ENCODE results near the gene SLC66A1. TPM values are rescaled to one million over a fixed set of nuclear protein-coding genes. Genes with fewer than 3 reads are reported as not detected.

The SLC66A1 gene
- total RNA-seq, 4 donors from 2014 or later = 19.1 to 53.9 (median 35.3) TPM

DNA sequence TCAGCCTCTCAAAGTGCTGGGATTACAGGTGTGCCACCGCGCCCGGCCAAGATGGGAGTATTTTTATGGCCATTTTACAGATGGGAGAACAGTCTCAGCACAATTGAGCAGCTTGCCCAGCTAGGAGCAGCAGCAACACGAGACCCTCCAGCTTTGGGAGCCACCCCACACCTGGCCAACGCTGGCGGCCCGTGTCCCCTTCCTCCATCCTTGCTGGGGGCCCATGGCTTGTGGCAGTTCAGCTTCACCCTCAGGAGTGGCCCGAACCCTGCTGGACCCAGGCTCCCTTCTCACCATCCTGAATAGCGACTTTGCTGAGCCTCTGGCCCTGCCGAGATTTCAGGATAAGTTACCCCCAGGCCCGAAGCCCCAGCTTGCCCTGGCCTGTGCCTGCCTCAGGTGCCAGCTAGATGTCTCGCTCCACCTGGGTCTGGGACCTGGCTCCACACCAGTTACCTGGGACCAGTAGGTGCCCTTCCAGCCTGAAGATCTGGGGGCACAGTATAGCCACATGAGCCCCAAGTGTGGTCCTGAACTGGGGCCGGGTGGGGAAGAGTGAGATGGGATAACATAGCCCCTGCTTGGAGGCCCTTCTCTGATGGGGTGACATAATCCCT lies 19.2 kb downstream of the SLC66A1 start:
- in situ Hi-C loops (cut with MboI; ENCODE audit: low pct_ligation_motif_present in 1 of 4, low pct_unique_long_range_greater_than_20kb in 1 of 4, low sequenced_read_pairs in 3 of 4) (no loop called here), intact Hi-C loops (cut with DNase I; ENCODE audit: low total_unique reads) (no loop called here)
- no peak for DNase-seq
- Histone ChIP-seq H3K4me3 (no peak overlapping the region), H3K27ac (no peak overlapping the region), H3K36me3 (peaks cover 0 to 4% (median under 1%) of the 10 kb centered on the region in 4 donors), H3K9me3 (no peaks in the 10 kb centered on the region), H3K27me3 (no peaks in the 10 kb centered on the region), H3K4me1 (no peaks in the 10 kb centered on the region)
- TF ChIP-seq, protein P1, sequence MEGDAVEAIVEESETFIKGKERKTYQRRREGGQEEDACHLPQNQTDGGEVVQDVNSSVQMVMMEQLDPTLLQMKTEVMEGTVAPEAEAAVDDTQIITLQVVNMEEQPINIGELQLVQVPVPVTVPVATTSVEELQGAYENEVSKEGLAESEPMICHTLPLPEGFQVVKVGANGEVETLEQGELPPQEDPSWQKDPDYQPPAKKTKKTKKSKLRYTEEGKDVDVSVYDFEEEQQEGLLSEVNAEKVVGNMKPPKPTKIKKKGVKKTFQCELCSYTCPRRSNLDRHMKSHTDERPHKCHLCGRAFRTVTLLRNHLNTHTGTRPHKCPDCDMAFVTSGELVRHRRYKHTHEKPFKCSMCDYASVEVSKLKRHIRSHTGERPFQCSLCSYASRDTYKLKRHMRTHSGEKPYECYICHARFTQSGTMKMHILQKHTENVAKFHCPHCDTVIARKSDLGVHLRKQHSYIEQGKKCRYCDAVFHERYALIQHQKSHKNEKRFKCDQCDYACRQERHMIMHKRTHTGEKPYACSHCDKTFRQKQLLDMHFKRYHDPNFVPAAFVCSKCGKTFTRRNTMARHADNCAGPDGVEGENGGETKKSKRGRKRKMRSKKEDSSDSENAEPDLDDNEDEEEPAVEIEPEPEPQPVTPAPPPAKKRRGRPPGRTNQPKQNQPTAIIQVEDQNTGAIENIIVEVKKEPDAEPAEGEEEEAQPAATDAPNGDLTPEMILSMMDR (IDR thresholded peaks at IDR 0.05) = no peak
- TF ChIP-seq POLR2A (IDR thresholded peaks at IDR 0.05) (no peak), EP300 (IDR thresholded peaks at IDR 0.05; ENCODE audit: low read depth) (no peak), POLR2AphosphoS5 (IDR thresholded peaks at IDR 0.05) (no peak)
- WGBS, 2 donors (ENCODE audit: low coverage in 1 of 2) = 85% methylated on average over 13 of the region's 13 CpGs; no CpG with 5 or more reads in 1 of the 2 donors

DNA sequence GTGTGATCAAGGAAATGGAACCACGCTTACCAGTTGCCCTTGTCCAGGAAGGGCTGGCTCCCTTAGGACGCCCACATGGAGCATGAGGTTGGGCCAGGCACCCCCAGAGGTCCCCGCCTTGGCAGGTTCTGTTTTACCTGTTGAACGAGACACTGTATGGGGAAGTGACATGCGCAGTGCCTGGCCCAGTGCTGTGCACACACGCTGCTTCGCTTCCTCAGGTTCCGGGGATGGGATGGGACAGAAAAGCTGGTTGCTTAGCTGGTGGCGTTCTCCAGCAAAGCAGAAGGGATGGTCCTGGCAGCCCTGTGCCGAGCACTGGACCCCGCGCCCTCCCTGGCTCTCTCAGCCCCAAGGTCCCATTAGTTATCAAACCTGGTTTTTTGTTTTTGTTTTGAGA lies 20.7 kb downstream of the SLC66A1 start:
- H3K27me3 ChIP-seq = no peaks in the 10 kb centered on the region
- TF ChIP-seq POLR2AphosphoS5 (IDR thresholded peaks at IDR 0.05) (no peak), EP300 (IDR thresholded peaks at IDR 0.05; ENCODE audit: low read depth) (no peak), POLR2A (IDR thresholded peaks at IDR 0.05) (no peak)
- TF ChIP-seq, protein P1 (IDR thresholded peaks at IDR 0.05) = no peak
- H3K4me1 ChIP-seq = no peaks in the 10 kb centered on the region
- H3K27ac ChIP-seq = no peak overlapping the region
- peaks cover 0 to under 1% (median 0%) of the 10 kb centered on the region in 4 donors for H3K36me3 ChIP-seq
- H3K9me3 ChIP-seq = no peaks in the 10 kb centered on the region
- WGBS, 2 donors (ENCODE audit: low coverage in 1 of 2) = 94% methylated on average over 12 of the region's 12 CpGs; no CpG with 5 or more reads in 1 of the 2 donors
- H3K4me3 ChIP-seq = no peak overlapping the region
- DNase-seq = no peak
- in situ Hi-C loops (cut with MboI; ENCODE audit: low pct_ligation_motif_present in 1 of 4, low pct_unique_long_range_greater_than_20kb in 1 of 4, low sequenced_read_pairs in 3 of 4) (no loop called here), intact Hi-C loops (cut with DNase I; ENCODE audit: low total_unique reads) (no loop called here)

DNA sequence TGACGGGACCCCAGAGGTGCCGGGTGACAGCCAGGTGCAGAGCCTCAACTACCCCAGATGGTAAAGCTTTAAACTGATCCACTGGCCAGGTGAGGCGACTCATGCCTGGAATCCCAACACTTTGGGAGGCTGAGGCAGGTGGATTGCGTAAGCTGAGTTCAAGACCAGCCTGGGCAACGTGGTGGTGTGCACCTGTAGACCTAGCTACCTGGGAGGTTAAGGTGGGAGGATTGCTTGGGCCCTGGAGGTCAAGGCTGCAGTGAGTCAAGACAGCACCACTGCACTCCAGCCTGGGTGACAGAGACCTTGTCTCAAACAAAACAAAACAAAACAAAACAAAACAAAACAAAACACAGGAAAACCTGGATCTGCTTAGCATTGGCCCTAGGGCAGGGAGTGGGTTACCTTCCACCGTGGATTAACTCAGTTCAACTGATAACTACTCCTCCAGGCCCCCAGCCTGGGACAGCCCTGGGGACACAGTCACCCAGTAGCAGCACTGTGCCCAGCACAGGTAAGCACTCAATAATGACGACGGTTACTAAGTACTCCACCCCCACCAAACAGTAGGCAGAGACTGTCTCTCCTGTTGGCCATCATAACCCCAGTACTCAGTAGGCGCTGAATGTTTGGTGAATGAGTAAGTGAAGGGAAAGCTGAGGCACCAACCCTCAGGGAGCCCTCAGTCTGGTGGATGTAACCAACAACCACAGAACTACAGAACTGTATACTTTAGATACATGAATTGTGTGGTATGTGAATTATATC lies 21.6 kb downstream of the SLC66A1 start:
- Histone ChIP-seq H3K9me3 (no peaks in the 10 kb centered on the region), H3K4me1 (no peaks in the 10 kb centered on the region), H3K27me3 (no peaks in the 10 kb centered on the region), H3K4me3 (no peak overlapping the region), H3K36me3 (no peaks in the 10 kb centered on the region), H3K27ac (no peak overlapping the region)
- in situ Hi-C loops (cut with MboI; ENCODE audit: low pct_ligation_motif_present in 1 of 4, low pct_unique_long_range_greater_than_20kb in 1 of 4, low sequenced_read_pairs in 3 of 4) (no loop called here), intact Hi-C loops (cut with DNase I; ENCODE audit: low total_unique reads) (no loop called here)
- WGBS, 2 donors (ENCODE audit: low coverage in 1 of 2) = 77 to 83% methylated on average over 5 to 9 of the region's 9 CpGs
- no peak for DNase-seq
- TF ChIP-seq EP300 (IDR thresholded peaks at IDR 0.05; ENCODE audit: low read depth) = no peak
- TF ChIP-seq POLR2AphosphoS5 (IDR thresholded peaks at IDR 0.05) = no peak
- TF ChIP-seq, protein P1 (IDR thresholded peaks at IDR 0.05) = no peak
- TF ChIP-seq POLR2A (IDR thresholded peaks at IDR 0.05) = no peak

DNA sequence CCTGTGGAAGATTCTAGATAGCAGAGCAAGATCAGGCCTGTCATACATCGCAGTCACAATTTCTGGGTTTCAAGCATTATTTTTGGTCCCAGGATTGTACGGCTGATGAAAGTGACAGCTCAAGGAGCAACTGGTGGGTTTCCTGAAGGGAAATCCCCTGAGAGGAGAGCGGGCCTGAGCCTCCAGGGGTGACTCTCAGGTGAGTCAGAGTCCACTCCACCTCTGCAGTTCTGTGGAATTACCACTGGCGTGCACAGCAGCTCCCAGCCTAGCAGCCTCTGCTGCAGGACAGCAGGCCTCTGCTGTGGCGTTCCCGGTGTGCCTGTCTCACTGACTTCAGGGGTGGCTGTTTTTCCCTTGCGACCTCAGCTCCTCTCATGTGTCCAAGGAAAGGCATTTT lies 24.4 kb downstream of the SLC66A1 start:
- DNase-seq = no peak
- no peaks in the 10 kb centered on the region for H3K27me3 ChIP-seq
- no peaks in the 10 kb centered on the region for H3K36me3 ChIP-seq
- intact Hi-C loops (cut with DNase I; ENCODE audit: low total_unique reads) = no loop called here
- in situ Hi-C loops (cut with MboI; ENCODE audit: low pct_ligation_motif_present in 1 of 4, low pct_unique_long_range_greater_than_20kb in 1 of 4, low sequenced_read_pairs in 3 of 4) = no loop called here
- peaks cover 0 to 4% (median 0%) of the 10 kb centered on the region in 4 donors for H3K4me1 ChIP-seq
- TF ChIP-seq EP300 (IDR thresholded peaks at IDR 0.05; ENCODE audit: low read depth) = no peak
- no peak for TF ChIP-seq POLR2A (IDR thresholded peaks at IDR 0.05)
- TF ChIP-seq, protein P1 (IDR thresholded peaks at IDR 0.05) = no peak
- TF ChIP-seq POLR2AphosphoS5 (IDR thresholded peaks at IDR 0.05) = no peak
- WGBS, 2 donors (ENCODE audit: low coverage in 1 of 2) = 84 to 100% methylated on average over 1 to 6 of the region's 7 CpGs
- no peaks in the 10 kb centered on the region for H3K9me3 ChIP-seq
- H3K4me3 ChIP-seq = no peak overlapping the region
- no peak overlapping the region for H3K27ac ChIP-seq
